ENCODE measurements around the gene LRRC46. TPM values are rescaled to one million over a fixed set of nuclear protein-coding genes. Genes with fewer than 3 reads are reported as not detected.

LRRC46 gene
- total and polyA plus RNA-seq, 2 of the 13 experiments (the other 11 are each of a cell fraction or from before 2014, with no cell fraction given) = 0.09 TPM

GRCh38 chr17:47850692-47851573, 19.5 kb downstream of the LRRC46 start, which contains the start of gene SP6 (continued):
- TF ChIP-seq ZNF407 (CRISPR knock-in tag; IDR thresholded peaks at IDR 0.05; ENCODE audit: not compliant biosample characterization) = no peak
- TF ChIP-seq STAT5B (CRISPR knock-in tag; IDR thresholded peaks at IDR 0.05) = no peak
- TF ChIP-seq ZNF264 (CRISPR knock-in tag; IDR thresholded peaks at IDR 0.05) = no peak
- no peak; the same call in 1 of the 2 replicates for TF ChIP-seq ZNF788 (CRISPR knock-in tag; IDR thresholded peaks at IDR 0.05; ENCODE audit: borderline replicate concordance)
- no peak for TF ChIP-seq ZNF513 (CRISPR knock-in tag; conservative IDR thresholded peaks at IDR 0.05)
- TF ChIP-seq CBX5 (CRISPR knock-in tag; IDR thresholded peaks at IDR 0.05; ENCODE audit: borderline replicate concordance) = no peak; the same call in 1 of the 2 replicates
- TF ChIP-seq ZNF800 (CRISPR knock-in tag; IDR thresholded peaks at IDR 0.05) = peak; percentile 99
- TF ChIP-seq NFKB2 (CRISPR knock-in tag; IDR thresholded peaks at IDR 0.05; ENCODE audit: borderline replicate concordance) = no peak
- TF ChIP-seq POLR2G (IDR thresholded peaks at IDR 0.05; ENCODE audit: low read depth, low read length) = peak; percentile 44; the same call in 1 of the 2 replicates
- TF ChIP-seq FOSL1 (CRISPR knock-in tag; IDR thresholded peaks at IDR 0.05; ENCODE audit: borderline replicate concordance) = peak; percentile 48; the same call in 1 of the 2 replicates
- TF ChIP-seq HNRNPH1 (optimal IDR thresholded peaks at IDR 0.05; ENCODE audit: low read depth, low read length) = no peak
- no peak for TF ChIP-seq IRF1 (CRISPR knock-in tag; IDR thresholded peaks at IDR 0.05; ENCODE audit: low read depth)
- no peak for TF ChIP-seq ETS1 (CRISPR knock-in tag; IDR thresholded peaks at IDR 0.05)
- no peak for TF ChIP-seq ZNF550 (CRISPR knock-in tag; IDR thresholded peaks at IDR 0.05; ENCODE audit: borderline replicate concordance)

All from HepG2 (cell line).